Measurements from ENCODE around the gene ACTR3C. TPM values are rescaled to one million over a fixed set of nuclear protein-coding genes. Genes with fewer than 3 reads are reported as not detected.

ACTR3C gene
- total and polyA plus RNA-seq, 2 of the 13 experiments (the other 11 are each of a cell fraction or from before 2014, with no cell fraction given), result 3.8 to 7.5 TPM

- no peak for TF ChIP-seq TRIM24 (CRISPR knock-in tag; IDR thresholded peaks at IDR 0.05)
- no peak for TF ChIP-seq ZNF335 (CRISPR knock-in tag; IDR thresholded peaks at IDR 0.05)
- peak; percentile 10; the same call in 1 of the 2 replicates for TF ChIP-seq ZNF777 (CRISPR knock-in tag; IDR thresholded peaks at IDR 0.05)
- no peak for TF ChIP-seq ZNF652 (CRISPR knock-in tag; IDR thresholded peaks at IDR 0.05; ENCODE audit: borderline replicate concordance, low read depth)
- no peak for TF ChIP-seq ZSCAN20 (CRISPR knock-in tag; IDR thresholded peaks at IDR 0.05; ENCODE audit: borderline replicate concordance)
- no peak for TF ChIP-seq HNRNPUL1 (IDR thresholded peaks at IDR 0.05; ENCODE audit: low read depth, low read length)
- no peak for TF ChIP-seq ZNF451 (CRISPR knock-in tag; IDR thresholded peaks at IDR 0.05)
- TF ChIP-seq, protein P1, sequence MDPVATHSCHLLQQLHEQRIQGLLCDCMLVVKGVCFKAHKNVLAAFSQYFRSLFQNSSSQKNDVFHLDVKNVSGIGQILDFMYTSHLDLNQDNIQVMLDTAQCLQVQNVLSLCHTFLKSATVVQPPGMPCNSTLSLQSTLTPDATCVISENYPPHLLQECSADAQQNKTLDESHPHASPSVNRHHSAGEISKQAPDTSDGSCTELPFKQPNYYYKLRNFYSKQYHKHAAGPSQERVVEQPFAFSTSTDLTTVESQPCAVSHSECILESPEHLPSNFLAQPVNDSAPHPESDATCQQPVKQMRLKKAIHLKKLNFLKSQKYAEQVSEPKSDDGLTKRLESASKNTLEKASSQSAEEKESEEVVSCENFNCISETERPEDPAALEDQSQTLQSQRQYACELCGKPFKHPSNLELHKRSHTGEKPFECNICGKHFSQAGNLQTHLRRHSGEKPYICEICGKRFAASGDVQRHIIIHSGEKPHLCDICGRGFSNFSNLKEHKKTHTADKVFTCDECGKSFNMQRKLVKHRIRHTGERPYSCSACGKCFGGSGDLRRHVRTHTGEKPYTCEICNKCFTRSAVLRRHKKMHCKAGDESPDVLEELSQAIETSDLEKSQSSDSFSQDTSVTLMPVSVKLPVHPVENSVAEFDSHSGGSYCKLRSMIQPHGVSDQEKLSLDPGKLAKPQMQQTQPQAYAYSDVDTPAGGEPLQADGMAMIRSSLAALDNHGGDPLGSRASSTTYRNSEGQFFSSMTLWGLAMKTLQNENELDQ (CRISPR knock-in tag; IDR thresholded peaks at IDR 0.05; ENCODE audit: borderline replicate concordance), result 0 out of 2 replicates have a peak, but pooled peaks have one; percentile 3
- no peak for TF ChIP-seq RXRB (CRISPR knock-in tag; IDR thresholded peaks at IDR 0.05; ENCODE audit: borderline replicate concordance)
- no peak for TF ChIP-seq GATAD1 (CRISPR knock-in tag; IDR thresholded peaks at IDR 0.05)
- TF ChIP-seq, protein P2, sequence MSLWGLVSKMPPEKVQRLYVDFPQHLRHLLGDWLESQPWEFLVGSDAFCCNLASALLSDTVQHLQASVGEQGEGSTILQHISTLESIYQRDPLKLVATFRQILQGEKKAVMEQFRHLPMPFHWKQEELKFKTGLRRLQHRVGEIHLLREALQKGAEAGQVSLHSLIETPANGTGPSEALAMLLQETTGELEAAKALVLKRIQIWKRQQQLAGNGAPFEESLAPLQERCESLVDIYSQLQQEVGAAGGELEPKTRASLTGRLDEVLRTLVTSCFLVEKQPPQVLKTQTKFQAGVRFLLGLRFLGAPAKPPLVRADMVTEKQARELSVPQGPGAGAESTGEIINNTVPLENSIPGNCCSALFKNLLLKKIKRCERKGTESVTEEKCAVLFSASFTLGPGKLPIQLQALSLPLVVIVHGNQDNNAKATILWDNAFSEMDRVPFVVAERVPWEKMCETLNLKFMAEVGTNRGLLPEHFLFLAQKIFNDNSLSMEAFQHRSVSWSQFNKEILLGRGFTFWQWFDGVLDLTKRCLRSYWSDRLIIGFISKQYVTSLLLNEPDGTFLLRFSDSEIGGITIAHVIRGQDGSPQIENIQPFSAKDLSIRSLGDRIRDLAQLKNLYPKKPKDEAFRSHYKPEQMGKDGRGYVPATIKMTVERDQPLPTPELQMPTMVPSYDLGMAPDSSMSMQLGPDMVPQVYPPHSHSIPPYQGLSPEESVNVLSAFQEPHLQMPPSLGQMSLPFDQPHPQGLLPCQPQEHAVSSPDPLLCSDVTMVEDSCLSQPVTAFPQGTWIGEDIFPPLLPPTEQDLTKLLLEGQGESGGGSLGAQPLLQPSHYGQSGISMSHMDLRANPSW (CRISPR knock-in tag; IDR thresholded peaks at IDR 0.05; ENCODE audit: borderline replicate concordance), result no peak
- TF ChIP-seq ZNF878 (CRISPR knock-in tag; IDR thresholded peaks at IDR 0.05), result 0 out of 2 replicates have a peak, but pooled peaks have one; percentile 19
- no peak; the same call in 1 of the 2 replicates for TF ChIP-seq ZNF639 (CRISPR knock-in tag; conservative IDR thresholded peaks at IDR 0.05)
- TF ChIP-seq ZSCAN31 (CRISPR knock-in tag; IDR thresholded peaks at IDR 0.05; ENCODE audit: low read depth), result no peak
- no peak for TF ChIP-seq SRSF9 (IDR thresholded peaks at IDR 0.05; ENCODE audit: borderline replicate concordance, insufficient read depth, low read depth, low read length, poor library complexity, severe bottlenecking)
- TF ChIP-seq MEIS1 (CRISPR knock-in tag; IDR thresholded peaks at IDR 0.05; ENCODE audit: borderline replicate concordance), result no peak
- TF ChIP-seq ZFP36L1 (CRISPR knock-in tag; IDR thresholded peaks at IDR 0.05), result no peak
- no peak for TF ChIP-seq ZMYM3 (CRISPR knock-in tag; IDR thresholded peaks at IDR 0.05)
- TF ChIP-seq ZNF207 (IDR thresholded peaks at IDR 0.05; ENCODE audit: borderline replicate concordance), result no peak
- TF ChIP-seq KLF12 (CRISPR knock-in tag; IDR thresholded peaks at IDR 0.05; ENCODE audit: borderline replicate concordance), result no peak
- TF ChIP-seq ZNF724P (CRISPR knock-in tag; IDR thresholded peaks at IDR 0.05; ENCODE audit: borderline replicate concordance), result no peak
- no peak for TF ChIP-seq DNMT1 (CRISPR knock-in tag; IDR thresholded peaks at IDR 0.05)
- peak; percentile 53; the same call in 1 of the 2 replicates for TF ChIP-seq AKAP8 (CRISPR knock-in tag; IDR thresholded peaks at IDR 0.05)
Observed at GRCh38 chr7:150368884-150369747, 45.8 kb upstream of the ACTR3C start (continued).

Measured in HepG2 (cell line).